Measurements from ENCODE around the gene KRT84.

KRT84 gene

DNA sequence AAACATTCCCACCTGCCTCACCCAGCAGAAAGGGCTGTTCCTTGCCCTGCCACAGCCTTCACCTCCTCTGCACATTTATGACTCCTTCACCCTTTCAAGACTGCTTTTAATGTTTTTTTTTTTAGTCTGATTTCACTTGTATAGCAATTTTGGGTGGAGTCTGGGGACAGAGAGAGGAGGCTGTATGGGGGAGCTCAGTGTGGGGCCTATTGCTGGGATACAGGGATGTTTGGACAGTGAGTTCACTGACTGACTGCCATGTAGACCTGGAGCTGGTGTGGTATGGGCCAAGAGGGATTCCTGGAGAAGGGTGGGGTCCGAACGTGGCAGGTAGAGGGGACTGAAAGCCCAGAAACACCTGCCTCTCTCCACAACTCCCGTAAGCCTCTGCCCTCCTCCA lies 16.2 kb downstream of the KRT84 start:
- no peak overlapping the region for H3K4ac ChIP-seq (ENCODE audit: low read depth in 1 of 2, low read length in 2 of 2)
- H2BK15ac ChIP-seq (ENCODE audit: low read depth, poor library complexity, severe bottlenecking), result no peak overlapping the region
- no CpG with 5 or more reads among the region's 3 CpGs for WGBS
- no peak overlapping the region for H4K91ac ChIP-seq (ENCODE audit: low read length)
- H3K4me3 ChIP-seq (ENCODE audit: insufficient read depth in 1 of 2, low read depth in 1 of 2, low read length in 2 of 2), result no peak overlapping the region
- no peak overlapping the region for H3K14ac ChIP-seq (ENCODE audit: low read length in 2 of 2)
- H2AFZ ChIP-seq (ENCODE audit: low read depth, low read length), result no peak overlapping the region
- no peak overlapping the region for H4K8ac ChIP-seq (ENCODE audit: low read length)
- peaks cover 4% of the 10 kb centered on the region for H3K9me3 ChIP-seq (ENCODE audit: control insufficient read depth, low read length)
- H3K4me1 ChIP-seq (ENCODE audit: control insufficient read depth, insufficient read depth, low read depth, low read length), result peaks cover 9% of the 10 kb centered on the region
- H3K27me3 ChIP-seq (ENCODE audit: control insufficient read depth in 1 of 2, insufficient read depth in 1 of 2, low read length in 2 of 2), result peaks cover 44 to 50% of the 10 kb centered on the region in 2 experiments
- H2BK5ac ChIP-seq (ENCODE audit: low read depth, low read length, poor library complexity, severe bottlenecking), result no peak overlapping the region
- H2BK120ac ChIP-seq (ENCODE audit: low read depth, low read length), result no peak overlapping the region
- no peaks in the 10 kb centered on the region for H3K36me3 ChIP-seq (ENCODE audit: control insufficient read depth in 1 of 2, insufficient read depth in 2 of 2, low read depth in 1 of 2, low read length in 2 of 2)
- H3K9ac ChIP-seq (ENCODE audit: low read length), result no peak overlapping the region
- H3K18ac ChIP-seq (ENCODE audit: low read depth in 1 of 2, low read length in 2 of 2), result no peak overlapping the region
- H2BK12ac ChIP-seq (ENCODE audit: low read length in 2 of 2), result no peak overlapping the region
- no peak overlapping the region for H3K23ac ChIP-seq (ENCODE audit: low read length in 2 of 2)
- no peak overlapping the region for H3K4me2 ChIP-seq (ENCODE audit: low read length, poor library complexity, severe bottlenecking)
- DNase-seq, result no peak
- H3K79me1 ChIP-seq (replicated peaks; ENCODE audit: low read length, poor library complexity, severe bottlenecking), result no peaks in the 10 kb centered on the region
- no peak overlapping the region for H3K27ac ChIP-seq (ENCODE audit: low read length, poor library complexity, severe bottlenecking)
- H2AK5ac ChIP-seq (ENCODE audit: low read length, severe bottlenecking), result no peak overlapping the region

DNA sequence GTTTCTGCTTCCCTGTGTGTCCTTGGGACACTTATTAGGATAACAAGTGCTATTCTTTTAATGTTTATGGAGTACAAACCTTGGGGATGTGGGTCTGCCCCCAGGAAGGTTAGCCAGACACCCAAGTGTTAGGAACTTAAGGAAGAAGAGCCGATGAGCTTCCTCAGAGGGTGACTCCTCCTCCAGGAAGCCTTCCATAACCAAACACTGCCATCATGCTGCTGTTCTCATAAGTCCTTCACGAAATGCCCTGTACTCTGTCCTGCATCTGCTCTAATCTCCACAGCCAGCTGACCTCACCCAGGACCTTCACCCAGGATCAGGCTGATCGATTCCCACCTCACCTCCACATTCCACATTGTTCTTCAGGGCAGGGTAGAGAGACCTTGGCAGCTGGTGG lies 16.9 kb downstream of the KRT84 start:
- Histone ChIP-seq H2BK5ac (ENCODE audit: low read depth, low read length, poor library complexity, severe bottlenecking) (no peak overlapping the region), H3K4me1 (ENCODE audit: control insufficient read depth, insufficient read depth, low read depth, low read length) (peaks cover 9% of the 10 kb centered on the region), H3K27ac (ENCODE audit: low read length, poor library complexity, severe bottlenecking) (no peak overlapping the region), H3K14ac (ENCODE audit: low read length in 2 of 2) (no peak overlapping the region), H3K4ac (ENCODE audit: low read depth in 1 of 2, low read length in 2 of 2) (no peak overlapping the region), H4K8ac (ENCODE audit: low read length) (no peak overlapping the region), H2AK5ac (ENCODE audit: low read length, severe bottlenecking) (no peak overlapping the region), H2BK120ac (ENCODE audit: low read depth, low read length) (no peak overlapping the region), H2BK15ac (ENCODE audit: low read depth, poor library complexity, severe bottlenecking) (no peak overlapping the region), H4K91ac (ENCODE audit: low read length) (no peak overlapping the region), H3K9ac (ENCODE audit: low read length) (no peak overlapping the region), H2BK12ac (ENCODE audit: low read length in 2 of 2) (no peak overlapping the region), H3K79me1 (replicated peaks; ENCODE audit: low read length, poor library complexity, severe bottlenecking) (no peaks in the 10 kb centered on the region), H3K18ac (ENCODE audit: low read depth in 1 of 2, low read length in 2 of 2) (no peak overlapping the region), H3K4me2 (ENCODE audit: low read length, poor library complexity, severe bottlenecking) (no peak overlapping the region), H3K36me3 (ENCODE audit: control insufficient read depth in 1 of 2, insufficient read depth in 2 of 2, low read depth in 1 of 2, low read length in 2 of 2) (no peaks in the 10 kb centered on the region), H3K27me3 (ENCODE audit: control insufficient read depth in 1 of 2, insufficient read depth in 1 of 2, low read length in 2 of 2) (peaks cover 51 to 57% of the 10 kb centered on the region in 2 experiments), H2AFZ (ENCODE audit: low read depth, low read length) (no peak overlapping the region), H3K4me3 (ENCODE audit: insufficient read depth in 1 of 2, low read depth in 1 of 2, low read length in 2 of 2) (no peak overlapping the region), H3K9me3 (ENCODE audit: control insufficient read depth, low read length) (no peaks in the 10 kb centered on the region), H3K23ac (ENCODE audit: low read length in 2 of 2) (no peak overlapping the region)
- DNase-seq, result no peak
- 35% methylated on average over 3 of the region's 3 CpGs for WGBS

GRCh38 chr12:52367876-52368275 lies 17.6 kb downstream of the KRT84 start:
- Histone ChIP-seq H3K9me3 (ENCODE audit: control insufficient read depth, low read length) (no peaks in the 10 kb centered on the region), H3K14ac (ENCODE audit: low read length in 2 of 2) (no peak overlapping the region), H3K4me3 (ENCODE audit: insufficient read depth in 1 of 2, low read depth in 1 of 2, low read length in 2 of 2) (no peak overlapping the region), H2AK5ac (ENCODE audit: low read length, severe bottlenecking) (no peak overlapping the region), H2BK120ac (ENCODE audit: low read depth, low read length) (no peak overlapping the region), H3K4me2 (ENCODE audit: low read length, poor library complexity, severe bottlenecking) (no peak overlapping the region), H2BK12ac (ENCODE audit: low read length in 2 of 2) (no peak overlapping the region), H3K4ac (ENCODE audit: low read depth in 1 of 2, low read length in 2 of 2) (no peak overlapping the region), H4K8ac (ENCODE audit: low read length) (no peak overlapping the region), H3K18ac (ENCODE audit: low read depth in 1 of 2, low read length in 2 of 2) (no peak overlapping the region), H3K36me3 (ENCODE audit: control insufficient read depth in 1 of 2, insufficient read depth in 2 of 2, low read depth in 1 of 2, low read length in 2 of 2) (no peaks in the 10 kb centered on the region), H4K91ac (ENCODE audit: low read length) (no peak overlapping the region), H3K27me3 (ENCODE audit: control insufficient read depth in 1 of 2, insufficient read depth in 1 of 2, low read length in 2 of 2) (peaks cover 56 to 63% of the 10 kb centered on the region in 2 experiments), H2AFZ (ENCODE audit: low read depth, low read length) (no peak overlapping the region), H3K9ac (ENCODE audit: low read length) (no peak overlapping the region), H3K4me1 (ENCODE audit: control insufficient read depth, insufficient read depth, low read depth, low read length) (peaks cover 9% of the 10 kb centered on the region), H3K23ac (ENCODE audit: low read length in 2 of 2) (no peak overlapping the region), H3K79me1 (replicated peaks; ENCODE audit: low read length, poor library complexity, severe bottlenecking) (no peaks in the 10 kb centered on the region), H2BK5ac (ENCODE audit: low read depth, low read length, poor library complexity, severe bottlenecking) (no peak overlapping the region), H3K27ac (ENCODE audit: low read length, poor library complexity, severe bottlenecking) (no peak overlapping the region), H2BK15ac (ENCODE audit: low read depth, poor library complexity, severe bottlenecking) (no peak overlapping the region)
- WGBS, result 76% methylated on average over 6 of the region's 6 CpGs
- DNase-seq, result no peak

DNA sequence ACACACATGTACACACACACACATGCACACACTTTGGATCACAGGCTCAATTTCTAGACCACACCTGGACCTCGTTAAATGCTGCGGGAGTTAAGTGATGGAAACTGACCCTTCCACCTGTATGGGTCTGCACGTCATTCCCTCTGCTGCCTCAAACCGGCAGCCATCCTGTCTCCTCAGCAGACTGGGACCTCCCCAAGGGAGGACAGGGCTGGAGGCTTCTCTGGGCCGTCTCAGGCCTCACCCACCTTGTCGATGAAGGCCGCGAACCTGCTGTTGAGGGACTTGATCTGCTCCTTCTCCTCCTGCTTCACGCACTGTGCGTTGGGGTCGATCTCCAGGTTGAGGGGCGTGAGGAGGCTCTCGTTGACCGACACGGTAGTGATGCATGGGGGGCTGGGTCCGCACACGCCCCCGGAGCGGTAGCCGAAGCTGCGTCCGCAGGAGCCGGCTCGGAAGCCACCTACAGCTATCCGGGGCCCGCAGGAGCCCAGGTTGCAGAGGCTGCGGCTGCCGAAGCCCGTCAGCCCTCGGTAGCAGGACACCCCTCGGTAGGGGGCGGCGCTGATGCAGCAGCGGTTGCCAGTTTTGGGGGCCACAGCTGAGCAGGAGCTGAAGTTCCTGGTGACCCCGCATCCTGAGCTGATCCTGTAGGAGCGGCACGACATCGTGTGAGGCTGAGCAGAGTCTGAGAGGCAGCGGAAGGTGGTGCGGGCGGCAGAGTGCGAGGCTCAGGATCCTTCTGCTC lies 18.5 kb downstream of the KRT84 start, which contains the start of gene KRT85:
Gene KRT85 (minus strand): TSS at position 744 of the 748 bp plus-strand sequence. CDS start 76 bp downstream, at position 668.
- Histone ChIP-seq H3K18ac (ENCODE audit: low read depth in 1 of 2, low read length in 2 of 2) (no peak within 1 kb of the TSS), H3K36me3 (ENCODE audit: control insufficient read depth in 1 of 2, insufficient read depth in 2 of 2, low read depth in 1 of 2, low read length in 2 of 2) (no peaks in the 10 kb centered on the region), H2AK5ac (ENCODE audit: low read length, severe bottlenecking) (no peak within 1 kb of the TSS), H2BK15ac (ENCODE audit: low read depth, poor library complexity, severe bottlenecking) (no peak within 1 kb of the TSS), H2BK12ac (ENCODE audit: low read length in 2 of 2) (no peak within 1 kb of the TSS), H2BK5ac (ENCODE audit: low read depth, low read length, poor library complexity, severe bottlenecking) (no peak within 1 kb of the TSS), H4K8ac (ENCODE audit: low read length) (no peak within 1 kb of the TSS), H3K4ac (ENCODE audit: low read depth in 1 of 2, low read length in 2 of 2) (no peak within 1 kb of the TSS), H3K9ac (ENCODE audit: low read length) (no peak within 1 kb of the TSS), H3K79me1 (replicated peaks; ENCODE audit: low read length, poor library complexity, severe bottlenecking) (no peaks in the 10 kb centered on the region), H4K91ac (ENCODE audit: low read length) (no peak within 1 kb of the TSS), H3K14ac (ENCODE audit: low read length in 2 of 2) (peak within 1 kb of the TSS in 1 of 2 experiments; percentile 56), H2BK120ac (ENCODE audit: low read depth, low read length) (no peak within 1 kb of the TSS), H3K4me1 (ENCODE audit: control insufficient read depth, insufficient read depth, low read depth, low read length) (peaks cover 9% of the 10 kb centered on the region), H3K9me3 (ENCODE audit: control insufficient read depth, low read length) (no peaks in the 10 kb centered on the region), H2AFZ (ENCODE audit: low read depth, low read length) (no peak within 1 kb of the TSS), H3K4me3 (ENCODE audit: insufficient read depth in 1 of 2, low read depth in 1 of 2, low read length in 2 of 2) (no peak within 1 kb of the TSS), H3K27me3 (ENCODE audit: control insufficient read depth in 1 of 2, insufficient read depth in 1 of 2, low read length in 2 of 2) (peaks cover 59 to 63% of the 10 kb centered on the region in 2 experiments), H3K23ac (ENCODE audit: low read length in 2 of 2) (no peak within 1 kb of the TSS), H3K27ac (ENCODE audit: low read length, poor library complexity, severe bottlenecking) (no peak within 1 kb of the TSS), H3K4me2 (ENCODE audit: low read length, poor library complexity, severe bottlenecking) (no peak within 1 kb of the TSS)
- DNase-seq, result no peak
- 91% methylated on average over 42 of the region's 42 CpGs for WGBS
